K562 (cell line): ENCODE data around the gene SAMD14. TPM values are rescaled to one million over a fixed set of nuclear protein-coding genes. Genes with fewer than 3 reads are reported as not detected.

Experiments
- CTBP1 ChIP-seq: fragments of 450-650 bp; IDR thresholded peaks from 2 replicates; pipeline ENCODE4 v1.6.1; 2016; ENCODE audit warnings: borderline replicate concordance
- MGA ChIP-seq: fragments of 450-650 bp; IDR thresholded peaks from 2 replicates; pipeline ENCODE4 v1.6.1; 2016; ENCODE audit warnings: mild to moderate bottlenecking, moderate library complexity
- REST ChIP-seq, 2 experiments: fragments of 450-650 bp; formaldehyde crosslinking in 1 of 2; IDR thresholded peaks; 2 replicates each; pipeline versions ENCODE4 v1.4.0 to v1.6.1; 2014 to 2020; ENCODE audit warnings: mild to moderate bottlenecking in 2 of 2, borderline replicate concordance in 1 of 2, low read depth in 1 of 2
- polyA plus RNA-seq, 8 experiments: library from polyadenylated mRNA; depleted of rRNA in 4 of 8; stranded (reverse) in 5 of 8; unstranded in 3 of 8; fragments of >200 nt; fragmentation: Nextera tagmentation in 2 of 8; fragmentation: Illumina TruSeq in 1 of 8; extraction: Ambion mirVana in 2 of 8; extraction: Trizol in 1 of 8; gene quantifications; 2 replicates each; pipeline versions ENCODE4 v1.2.1 to v1.2.3, GENCODE V29; 2011 to 2014; ENCODE audit warnings: inconsistent platforms in 1 of 8, missing spikeins in 1 of 8
- total RNA-seq, 7 experiments: library from RNA; depleted of rRNA in 6 of 7; stranded (reverse); fragments of >200 nt in 6 of 7; fragmentation: Illumina TruSeq in 2 of 7; extraction: Trizol in 2 of 7; gene quantifications; 2 replicates each; pipeline versions ENCODE4 v1.2.1 to v1.2.3, GENCODE V29; 2011 to 2021; ENCODE audit warnings: low replicate concordance in 1 of 7

SAMD14 gene
- total and polyA plus RNA-seq, 9 of the 15 experiments (the other 6 are each of a cell fraction or from before 2014, with no cell fraction given) = 0.04 to 0.07 TPM; not detected in 7

GRCh38 chr17:50161023-50161910, 31.3 kb upstream of the SAMD14 start (continued):
- TF ChIP-seq REST (IDR thresholded peaks at IDR 0.05; ENCODE audit: borderline replicate concordance) (peak; percentile 85), REST (CRISPR knock-in tag; IDR thresholded peaks at IDR 0.05; ENCODE audit: low read depth) (no peak), MGA (peak; percentile 41), CTBP1 (peak; percentile 97)
